HL-60 (cell line): Measurements from ENCODE around the gene NFIA.
A peak's percentile ranks its signal among the peaks of the same experiment; 100 is the strongest.

Experiments
- DNase-seq, 2 experiments: peaks; one replicate each; pipeline ENCODE4 v3.0.0-alpha.2; 2010 to 2020; ENCODE audit warnings: low read depth in 1 of 2, low spot score in 1 of 2
- H3K27ac ChIP-seq: fragments of 250-450 bp; sonication (Bioruptor Pico); replicated peaks from 2 replicates; pipeline ENCODE4 v1.5.1; 2020; ENCODE audit warnings: mild to moderate bottlenecking, moderate library complexity
- H3K27me3 ChIP-seq: fragments of 250-450 bp; sonication (Bioruptor Pico); 2 replicates; pipeline ENCODE4 v1.5.1; 2021; ENCODE audit warnings: mild to moderate bottlenecking, moderate library complexity; ENCODE audit not compliant: insufficient read depth, poor library complexity, severe bottlenecking
- H3K4me3 ChIP-seq: replicated peaks from 2 replicates; pipeline ENCODE4 v1.5.1; 2011; ENCODE audit warnings: mild to moderate bottlenecking, control low read depth, low read length; ENCODE audit not compliant: insufficient read depth
- CTCF ChIP-seq: IDR thresholded peaks from one replicate; pipeline ENCODE4 v1.5.1; 2011; ENCODE audit warnings: low read length, control low read depth, inconsistent platforms; ENCODE audit not compliant: insufficient read depth
- GABPA ChIP-seq: IDR thresholded peaks from 2 replicates; pipeline ENCODE4 v1.6.1; 2012; ENCODE audit warnings: low read depth
- POLR2AphosphoS5 ChIP-seq: IDR thresholded peaks from 2 replicates; pipeline ENCODE4 v1.6.1; 2012; ENCODE audit warnings: low read depth
- REST ChIP-seq: IDR thresholded peaks from 2 replicates; pipeline ENCODE4 v1.6.1; 2012; ENCODE audit warnings: low read depth; ENCODE audit not compliant: insufficient replicate concordance
- SPI1 ChIP-seq: IDR thresholded peaks from 2 replicates; pipeline ENCODE4 v1.6.1; 2012; ENCODE audit warnings: low read depth, mild to moderate bottlenecking, borderline replicate concordance

NFIA gene

GRCh38 chr1:61191433-61191720 is 109.0 kb downstream of the NFIA start:
- Histone ChIP-seq H3K4me3 (no peak overlapping the region), H3K27ac (no peak overlapping the region), H3K27me3 (no peaks in the 10 kb centered on the region)
- no peak for DNase-seq
- no peak for TF ChIP-seq SPI1
- TF ChIP-seq POLR2AphosphoS5: no peak
- no peak for TF ChIP-seq REST
- no peak for TF ChIP-seq CTCF

- H3K4me3 ChIP-seq: no peak overlapping the region
- no peaks in the 10 kb centered on the region for H3K27me3 ChIP-seq
- no peak for DNase-seq
- no peak overlapping the region for H3K27ac ChIP-seq
- TF ChIP-seq SPI1: no peak
- TF ChIP-seq POLR2AphosphoS5: no peak
- TF ChIP-seq REST: no peak
- TF ChIP-seq CTCF: no peak
- no peak for TF ChIP-seq GABPA
Measured at GRCh38 chr1:61192663-61193330, 110.4 kb downstream of the NFIA start.

GRCh38 chr1:61193808-61194207 is 111.4 kb downstream of the NFIA start:
- Histone ChIP-seq H3K27me3 (no peaks in the 10 kb centered on the region), H3K27ac (no peak overlapping the region), H3K4me3 (no peak overlapping the region)
- DNase-seq: no peak
- TF ChIP-seq GABPA (no peak), POLR2AphosphoS5 (no peak), CTCF (no peak), REST (no peak), SPI1 (0 out of 2 replicates have a peak, but pooled peaks have one; percentile 3)
